Measurements from ENCODE around the gene PCBD1.
"Not testable (repeated sequence)": the region's sequence is repeated elsewhere in the genome, so short reads cannot be mapped to it uniquely, and the experiment has no call there.

The PCBD1 gene

GRCh38 chr10:70880077-70880534 lies 8.3 kb downstream of the PCBD1 start:
- DNase-seq (ENCODE audit: low read depth): peak; percentile 61
- H3K4me3 ChIP-seq (ENCODE audit: low read depth, low read length): no peak overlapping the region
- TF ChIP-seq CTCF (IDR thresholded peaks at IDR 0.05; ENCODE audit: control insufficient read depth, extremely low read depth, insufficient read depth): peak; percentile 88

- TF ChIP-seq CTCF (IDR thresholded peaks at IDR 0.05; ENCODE audit: control insufficient read depth, extremely low read depth, insufficient read depth): no peak
- DNase-seq (ENCODE audit: low read depth): no peak
- no peak overlapping the region for H3K4me3 ChIP-seq (ENCODE audit: low read depth, low read length)
These were observed 9.2 kb downstream of the PCBD1 start for GRCh38 chr10:70879207-70879606.

GRCh38 chr10:70874061-70874460 lies 14.3 kb downstream of the PCBD1 start:
- no peak for DNase-seq (ENCODE audit: low read depth)
- TF ChIP-seq CTCF (IDR thresholded peaks at IDR 0.05; ENCODE audit: control insufficient read depth, extremely low read depth, insufficient read depth): no peak
- H3K4me3 ChIP-seq (ENCODE audit: low read depth, low read length): no peak overlapping the region

GRCh38 chr10:70872291-70872690 lies 16.1 kb downstream of the PCBD1 start:
- no peak for TF ChIP-seq CTCF (IDR thresholded peaks at IDR 0.05; ENCODE audit: control insufficient read depth, extremely low read depth, insufficient read depth)
- no peak overlapping the region for H3K4me3 ChIP-seq (ENCODE audit: low read depth, low read length)
- DNase-seq (ENCODE audit: low read depth): no peak

GRCh38 chr10:70866424-70866823 lies 21.9 kb downstream of the PCBD1 start:
- TF ChIP-seq CTCF (IDR thresholded peaks at IDR 0.05; ENCODE audit: control insufficient read depth, extremely low read depth, insufficient read depth): no peak
- no peak for DNase-seq (ENCODE audit: low read depth)
- H3K4me3 ChIP-seq (ENCODE audit: low read depth, low read length): no peak overlapping the region

- TF ChIP-seq CTCF (IDR thresholded peaks at IDR 0.05; ENCODE audit: control insufficient read depth, extremely low read depth, insufficient read depth): no peak
- H3K4me3 ChIP-seq (ENCODE audit: low read depth, low read length): no peak overlapping the region
- no peak for DNase-seq (ENCODE audit: low read depth)
These were observed 23.4 kb downstream of the PCBD1 start for GRCh38 chr10:70864935-70865334.

GRCh38 chr10:70863470-70864160 lies 24.8 kb downstream of the PCBD1 start:
- TF ChIP-seq CTCF (IDR thresholded peaks at IDR 0.05; ENCODE audit: control insufficient read depth, extremely low read depth, insufficient read depth): no peak
- no peak overlapping the region for H3K4me3 ChIP-seq (ENCODE audit: low read depth, low read length)
- DNase-seq (ENCODE audit: low read depth): no peak

GRCh38 chr10:70861495-70862197 lies 26.7 kb downstream of the PCBD1 start:
- not testable (repeated sequence) for DNase-seq (ENCODE audit: low read depth); H3K4me3 ChIP-seq (ENCODE audit: low read depth, low read length)

Measured in LNCaP clone FGC (cell line).